Breast epithelium (tissue), 3 donors: ENCODE results near the gene TSSC4.

ENCODE experiments used
- CTCF ChIP-seq, 3 donors: fragments of 450-650 bp; IDR thresholded peaks; one replicate each; pipeline ENCODE4 v1.5.1; 2016 to 2017; ENCODE audit warnings: antibody characterized with exemption in 3 of 3, mild to moderate bottlenecking in 3 of 3, moderate library complexity in 3 of 3
- POLR2A ChIP-seq: fragments of 450-650 bp; IDR thresholded peaks from one replicate; pipeline ENCODE4 v1.6.1; 2016; ENCODE audit warnings: antibody characterized with exemption, mild to moderate bottlenecking, moderate library complexity
- POLR2AphosphoS5 ChIP-seq, 3 donors: sonication (generic); formaldehyde crosslinking; IDR thresholded peaks; one replicate each; pipeline ENCODE4 v1.6.1; 2017; ENCODE audit warnings: antibody characterized with exemption in 3 of 3

GRCh38 chr11:2433106-2433925, 32.8 kb downstream of the TSSC4 start:
- TF ChIP-seq CTCF (IDR thresholded peaks at IDR 0.05) = no peak
- no peak for TF ChIP-seq POLR2A
- no peak for TF ChIP-seq POLR2AphosphoS5 (IDR thresholded peaks at IDR 0.05)
